Activated T-cell treated with anti-CD3 and anti-CD28 coated beads for 24 hours (primary cell): Measurements from ENCODE around the gene TSPAN11.
"Not testable (repeated sequence)": the region's sequence is repeated elsewhere in the genome, so short reads cannot be mapped to it uniquely, and the experiment has no call there.

Experiments
- DNase-seq: peaks from one replicate; pipeline ENCODE4 v3.0.0-alpha.2; 2020; ENCODE audit warnings: low read depth

Gene TSPAN11, protein sequence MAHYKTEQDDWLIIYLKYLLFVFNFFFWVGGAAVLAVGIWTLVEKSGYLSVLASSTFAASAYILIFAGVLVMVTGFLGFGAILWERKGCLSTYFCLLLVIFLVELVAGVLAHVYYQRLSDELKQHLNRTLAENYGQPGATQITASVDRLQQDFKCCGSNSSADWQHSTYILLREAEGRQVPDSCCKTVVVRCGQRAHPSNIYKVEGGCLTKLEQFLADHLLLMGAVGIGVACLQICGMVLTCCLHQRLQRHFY

DNA sequence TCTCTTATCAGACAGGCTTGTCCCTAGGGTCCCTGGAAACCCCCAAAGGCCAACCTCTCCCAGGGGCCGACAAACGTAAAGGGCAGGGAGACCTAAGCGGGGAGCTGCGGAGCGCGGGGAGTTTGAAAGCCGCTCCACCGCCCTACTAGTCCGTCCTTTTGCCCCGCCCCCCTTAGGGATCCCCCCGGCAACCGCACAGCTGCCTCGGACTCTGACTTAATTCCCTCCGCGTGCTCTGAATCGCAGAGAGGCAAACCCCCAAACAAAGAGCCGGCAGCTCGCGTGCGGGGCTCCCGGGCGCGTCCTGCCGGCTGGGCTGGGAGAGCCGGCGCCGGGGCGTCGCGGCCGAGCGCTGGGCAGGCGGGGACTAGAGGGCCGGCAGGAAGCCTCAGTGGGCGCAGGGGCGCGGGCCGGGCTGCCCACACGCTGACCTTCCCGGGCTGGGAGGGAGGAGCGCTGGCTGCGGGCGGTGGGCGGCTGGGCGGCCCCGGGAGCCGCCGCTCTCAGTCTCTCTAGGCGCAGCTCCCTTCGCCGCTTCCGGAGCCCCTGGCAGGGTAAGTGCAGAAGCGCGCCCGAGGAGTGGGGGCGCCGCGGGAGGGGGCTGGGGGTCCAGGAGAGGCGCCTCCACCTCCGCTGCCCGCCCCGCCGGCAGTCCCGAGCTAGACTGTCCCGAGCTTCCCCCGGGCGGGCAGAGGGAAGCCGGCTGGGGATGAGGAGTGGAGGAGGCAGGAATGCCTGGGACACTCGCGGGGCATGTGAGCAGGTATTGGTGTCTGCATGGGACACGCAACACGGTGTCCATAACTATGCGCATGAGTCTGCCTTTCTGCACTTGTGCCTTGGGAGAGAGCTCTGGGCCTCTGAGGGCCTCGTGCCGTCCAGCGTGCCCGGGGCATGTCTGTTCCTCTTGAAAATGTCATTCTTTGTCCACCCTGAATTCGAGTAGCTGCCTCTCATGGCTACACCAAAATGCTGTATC lies at the start of gene TSPAN11:
Gene TSPAN11, plus strand, starts transcription at position 506 of the 979 bp plus-strand sequence. CDS start 27,244 bp downstream, outside the sequence.
- DNase-seq = no peak

GRCh38 chr12:30877105-30877875 lies 49.3 kb upstream of the TSPAN11 start:
- DNase-seq = no peak

DNA sequence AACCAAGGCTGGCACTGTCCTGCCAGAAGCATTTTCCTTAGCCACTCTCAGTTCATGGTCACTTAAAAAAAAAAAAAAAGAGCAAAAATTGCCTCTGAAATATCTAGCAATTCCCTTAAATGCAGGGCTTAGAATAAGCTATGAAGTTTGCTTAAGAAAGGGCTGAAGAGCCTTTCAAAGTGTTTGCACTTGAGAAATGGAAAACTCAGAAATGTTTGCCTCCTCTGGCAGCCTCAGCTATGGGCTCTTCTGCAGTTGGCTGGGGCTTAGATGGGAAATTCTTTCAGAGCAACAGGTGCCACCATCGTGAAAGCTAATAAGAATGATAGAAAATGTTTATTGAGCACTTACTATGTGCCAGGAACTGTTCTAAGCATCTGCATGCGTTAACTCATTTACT lies 48.5 kb upstream of the TSPAN11 start:
- no peak for DNase-seq

- DNase-seq = no peak
Measured at GRCh38 chr12:30880061-30880460, 46.5 kb upstream of the TSPAN11 start.

- no peak for DNase-seq
Measured at GRCh38 chr12:30880813-30881212, 45.7 kb upstream of the TSPAN11 start.

DNA sequence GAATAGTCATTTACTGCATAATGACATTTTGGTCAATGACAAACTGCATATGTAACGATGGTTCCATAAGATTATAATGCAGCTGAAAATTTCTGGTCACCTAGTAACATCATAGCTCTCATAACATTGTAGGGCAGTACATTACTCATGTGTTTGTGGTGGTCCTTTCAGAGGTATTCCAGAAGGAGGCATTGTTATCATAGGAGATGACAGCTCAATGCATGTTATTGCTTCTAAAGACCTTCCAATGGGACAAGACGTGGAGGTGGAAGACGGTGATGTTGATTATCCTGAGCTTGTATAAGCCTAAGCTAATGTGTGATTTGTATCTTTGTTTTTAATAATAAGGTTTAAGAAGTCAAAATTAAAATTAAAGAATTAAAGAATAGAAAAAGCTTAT lies 43.8 kb upstream of the TSPAN11 start:
- DNase-seq = no peak

DNA sequence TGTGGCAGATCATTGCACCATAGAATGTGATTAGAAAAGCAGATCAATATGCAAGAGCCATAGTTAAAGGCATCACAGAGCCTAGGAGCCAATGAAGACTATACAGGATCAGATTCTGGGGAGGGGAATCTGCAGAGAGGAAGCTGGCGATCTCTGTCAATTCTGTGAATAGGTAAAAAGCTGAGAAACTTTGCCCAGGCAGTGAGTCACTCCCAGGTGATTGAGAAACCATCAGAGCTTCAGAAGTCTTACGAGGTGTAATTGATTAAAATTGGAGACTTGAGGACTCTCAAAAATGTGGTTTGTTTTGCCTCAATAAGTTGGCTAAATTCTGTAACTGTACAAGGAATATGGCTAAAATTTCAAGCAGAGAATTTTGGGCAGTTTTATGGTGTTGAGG lies 41.7 kb upstream of the TSPAN11 start:
- DNase-seq = no peak

GRCh38 chr12:30885321-30885720 lies 41.2 kb upstream of the TSPAN11 start:
- DNase-seq = no peak

- no peak for DNase-seq
Measured at GRCh38 chr12:30887226-30887625, 39.3 kb upstream of the TSPAN11 start.

DNA sequence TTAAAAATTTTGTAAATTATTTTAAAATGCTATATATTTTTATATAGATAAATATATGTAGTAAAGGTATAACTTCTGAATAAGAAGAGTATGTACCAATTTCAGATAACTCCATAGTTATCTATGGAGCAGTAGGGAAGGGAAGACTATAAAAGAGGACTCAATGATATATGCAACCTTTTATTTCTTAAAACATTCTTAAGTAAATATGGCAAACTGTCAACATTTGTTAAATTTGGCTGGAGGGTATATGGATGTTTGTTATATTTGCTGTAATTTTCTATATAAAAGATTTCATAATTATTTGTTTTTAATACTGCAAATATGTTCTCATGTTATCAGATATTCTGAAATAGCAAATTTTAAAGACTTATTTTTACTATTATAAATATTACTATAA lies 38.3 kb upstream of the TSPAN11 start:
- DNase-seq = no peak

DNA sequence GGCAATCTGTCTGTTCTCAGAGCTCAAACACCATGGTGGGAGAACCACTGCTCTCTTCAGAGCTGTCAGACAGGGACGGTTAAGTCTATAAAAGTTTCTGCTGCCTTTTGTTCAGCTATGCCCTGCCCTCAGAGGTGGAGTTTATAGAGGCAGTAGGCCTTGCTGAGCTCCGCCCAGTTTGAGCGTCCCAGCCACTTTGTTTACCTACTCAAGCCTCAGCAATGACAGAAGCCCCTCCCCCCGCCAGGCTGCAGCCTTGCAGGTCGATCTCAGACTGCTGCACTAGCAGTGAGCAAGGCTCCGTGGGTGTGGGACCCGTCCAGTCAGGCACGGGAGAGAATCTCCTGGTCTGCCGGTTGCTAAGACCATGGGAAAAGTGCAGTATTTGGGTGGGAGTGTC lies 32.0 kb upstream of the TSPAN11 start:
- not testable (repeated sequence) for DNase-seq

GRCh38 chr12:30896461-30896860 lies 30.1 kb upstream of the TSPAN11 start:
- no peak for DNase-seq

DNA sequence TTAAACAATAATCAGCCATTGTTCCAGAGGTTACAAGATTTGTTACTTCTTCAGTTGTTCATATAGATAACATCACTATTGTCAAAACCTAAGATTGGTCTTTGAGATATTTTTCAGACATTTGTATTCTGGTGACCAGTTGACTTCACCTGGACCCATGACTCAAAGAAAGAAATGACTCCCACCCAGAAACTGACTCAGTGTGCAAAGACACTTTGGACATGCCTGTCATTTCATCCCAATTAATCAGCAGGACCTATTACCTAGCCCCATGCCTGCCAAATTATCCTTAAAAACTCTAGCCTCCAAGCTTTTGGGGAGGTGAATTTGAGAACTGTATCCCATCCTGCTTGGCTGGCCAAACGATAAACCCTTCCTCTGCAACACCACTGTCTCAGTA lies 27.7 kb upstream of the TSPAN11 start:
- no peak for DNase-seq

DNA sequence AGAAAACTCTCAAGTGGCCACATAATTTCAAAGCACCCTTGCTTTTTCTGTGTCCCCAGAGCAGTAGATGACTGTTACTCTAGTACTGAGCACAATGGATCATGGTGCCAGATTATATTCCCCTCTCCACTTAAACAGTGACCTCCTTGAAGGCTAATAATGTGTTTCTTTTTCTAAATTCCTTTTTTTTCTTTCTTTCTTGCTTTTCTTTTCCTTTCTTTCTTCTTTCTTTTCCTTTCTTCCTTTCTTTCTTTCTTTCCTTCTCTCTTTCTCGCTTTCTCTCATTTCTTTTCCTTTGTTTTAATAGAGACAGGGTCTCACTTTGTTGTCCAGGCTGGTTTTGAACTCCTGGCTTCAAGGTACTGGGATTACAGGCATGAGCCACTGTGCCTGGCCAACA lies 26.2 kb upstream of the TSPAN11 start:
- no peak for DNase-seq

- no peak for DNase-seq
Measured at GRCh38 chr12:30902001-30902400, 24.5 kb upstream of the TSPAN11 start.

GRCh38 chr12:30902596-30902995 lies 24.0 kb upstream of the TSPAN11 start:
- DNase-seq = no peak

- no peak for DNase-seq
Measured at GRCh38 chr12:30905463-30906009, 21.0 kb upstream of the TSPAN11 start.

GRCh38 chr12:30908076-30908721 lies 18.3 kb upstream of the TSPAN11 start:
- no peak for DNase-seq

- no peak for DNase-seq
Measured at GRCh38 chr12:30908722-30909348, 17.7 kb upstream of the TSPAN11 start.

DNA sequence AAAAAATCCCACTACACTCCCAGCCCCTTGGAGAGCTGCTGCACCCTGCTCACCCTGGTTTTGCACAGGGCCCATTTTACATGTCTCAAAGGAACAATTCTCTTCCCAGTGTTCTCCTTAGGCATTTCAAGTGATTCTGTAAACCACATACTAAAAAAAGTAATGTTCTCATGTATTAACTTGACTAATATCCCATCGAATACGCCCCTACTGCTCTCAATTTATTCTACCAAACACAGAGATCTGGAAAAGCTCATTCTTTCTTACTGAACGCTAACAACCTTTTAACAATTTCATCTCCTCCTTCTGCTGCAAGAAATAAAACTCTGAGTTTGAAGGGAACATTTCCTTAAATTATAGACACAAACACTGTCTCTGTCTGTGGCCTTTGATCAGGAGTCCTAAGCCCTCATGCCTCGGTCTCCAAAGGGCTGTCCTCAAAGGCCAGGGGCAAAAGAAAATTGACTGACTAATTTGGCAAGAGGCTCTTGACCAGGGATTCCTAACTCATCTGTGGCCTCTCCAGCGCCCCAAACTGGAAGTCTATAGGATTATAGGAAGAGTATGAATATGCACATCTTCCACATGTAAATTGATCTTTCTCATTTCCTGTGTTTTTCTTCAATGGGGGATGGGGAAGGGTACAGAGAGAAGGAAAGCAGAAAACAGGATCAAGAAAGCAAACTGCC lies 17.1 kb upstream of the TSPAN11 start:
- no peak for DNase-seq

DNA sequence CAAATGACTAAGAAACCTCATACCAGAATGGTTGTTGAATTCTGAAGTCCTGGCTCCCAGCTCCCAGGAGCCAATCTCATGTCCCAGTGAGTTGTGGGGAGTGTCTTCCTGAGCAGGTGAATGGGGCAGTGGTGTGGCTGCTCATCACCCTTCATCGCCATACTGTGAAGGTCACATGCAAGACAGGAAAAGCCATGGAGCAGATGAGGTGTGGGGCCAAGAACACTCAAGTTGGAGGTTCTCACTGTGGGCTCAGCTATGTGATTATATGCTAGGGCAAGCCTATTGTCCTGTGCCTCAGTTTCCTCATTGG lies 16.6 kb upstream of the TSPAN11 start:
- DNase-seq = no peak
